HT-29 (cell line): ENCODE data around the gene DNAH17. TPM values are rescaled to one million over a fixed set of nuclear protein-coding genes. Genes with fewer than 3 reads are reported as not detected.

Experiments used
- DNase-seq: peaks from one replicate; pipeline ENCODE4 v3.0.0-alpha.2; 2015; ENCODE audit warnings: low spot score
- total RNA-seq: library from RNA; depleted of rRNA; stranded (reverse); fragments of >200 nt; shearing (Covaris generic); gene quantifications from 2 replicates; pipeline ENCODE4 v1.2.3, GENCODE V29; 2014; rRNA removed

DNAH17 gene
- not detected in 2 replicates for total RNA-seq

GRCh38 chr17:78577296-78577695 lies at the start of gene DNAH17:
Gene DNAH17 (minus strand): TSS chr17:78577396. CDS start chr17:78575057, 2,339 bp downstream.
- DNase-seq: no peak

GRCh38 chr17:78624324-78625151 lies 47.3 kb upstream of the DNAH17 start:
- DNase-seq: no peak

GRCh38 chr17:78623541-78623940 lies 46.3 kb upstream of the DNAH17 start:
- DNase-seq: no peak

GRCh38 chr17:78622491-78623265 lies 45.5 kb upstream of the DNAH17 start:
- DNase-seq: no peak

- no peak for DNase-seq
These were observed 44.7 kb upstream of the DNAH17 start for GRCh38 chr17:78621720-78622490.

GRCh38 chr17:78620099-78620498 lies 42.9 kb upstream of the DNAH17 start:
- DNase-seq: no peak

GRCh38 chr17:78619334-78619733 lies 42.1 kb upstream of the DNAH17 start:
- no peak for DNase-seq

GRCh38 chr17:78618264-78619066 lies 41.3 kb upstream of the DNAH17 start:
- no peak for DNase-seq

- no peak for DNase-seq
These were observed 40.4 kb upstream of the DNAH17 start for GRCh38 chr17:78617511-78618061.

GRCh38 chr17:78616946-78617345 lies 39.8 kb upstream of the DNAH17 start:
- DNase-seq: no peak

GRCh38 chr17:78615631-78616030 lies 38.4 kb upstream of the DNAH17 start:
- DNase-seq: no peak

GRCh38 chr17:78613416-78613815 lies 36.2 kb upstream of the DNAH17 start:
- no peak for DNase-seq

- no peak for DNase-seq
These were observed 34.4 kb upstream of the DNAH17 start for GRCh38 chr17:78611607-78612006.

GRCh38 chr17:78610951-78611511 lies 33.8 kb upstream of the DNAH17 start:
- no peak for DNase-seq

- DNase-seq: no peak
These were observed 32.0 kb upstream of the DNAH17 start for GRCh38 chr17:78609191-78609641.

- no peak for DNase-seq
These were observed 31.6 kb upstream of the DNAH17 start for GRCh38 chr17:78608804-78609186.

- DNase-seq: no peak
These were observed 31.1 kb upstream of the DNAH17 start for GRCh38 chr17:78608122-78608803.

- DNase-seq: no peak
These were observed 29.8 kb upstream of the DNAH17 start for GRCh38 chr17:78607038-78607437.

GRCh38 chr17:78605886-78606285 lies 28.7 kb upstream of the DNAH17 start:
- no peak for DNase-seq

- no peak for DNase-seq
These were observed 28.2 kb upstream of the DNAH17 start for GRCh38 chr17:78605429-78605828.
